ENCODE measurements around the gene PFN4. TPM values are rescaled to one million over a fixed set of nuclear protein-coding genes. Genes with fewer than 3 reads are reported as not detected.

PFN4 gene
- total and polyA plus RNA-seq, 2 of the 4 experiments (the other 2 are of a cell fraction): 0.36 to 0.48 TPM

DNA sequence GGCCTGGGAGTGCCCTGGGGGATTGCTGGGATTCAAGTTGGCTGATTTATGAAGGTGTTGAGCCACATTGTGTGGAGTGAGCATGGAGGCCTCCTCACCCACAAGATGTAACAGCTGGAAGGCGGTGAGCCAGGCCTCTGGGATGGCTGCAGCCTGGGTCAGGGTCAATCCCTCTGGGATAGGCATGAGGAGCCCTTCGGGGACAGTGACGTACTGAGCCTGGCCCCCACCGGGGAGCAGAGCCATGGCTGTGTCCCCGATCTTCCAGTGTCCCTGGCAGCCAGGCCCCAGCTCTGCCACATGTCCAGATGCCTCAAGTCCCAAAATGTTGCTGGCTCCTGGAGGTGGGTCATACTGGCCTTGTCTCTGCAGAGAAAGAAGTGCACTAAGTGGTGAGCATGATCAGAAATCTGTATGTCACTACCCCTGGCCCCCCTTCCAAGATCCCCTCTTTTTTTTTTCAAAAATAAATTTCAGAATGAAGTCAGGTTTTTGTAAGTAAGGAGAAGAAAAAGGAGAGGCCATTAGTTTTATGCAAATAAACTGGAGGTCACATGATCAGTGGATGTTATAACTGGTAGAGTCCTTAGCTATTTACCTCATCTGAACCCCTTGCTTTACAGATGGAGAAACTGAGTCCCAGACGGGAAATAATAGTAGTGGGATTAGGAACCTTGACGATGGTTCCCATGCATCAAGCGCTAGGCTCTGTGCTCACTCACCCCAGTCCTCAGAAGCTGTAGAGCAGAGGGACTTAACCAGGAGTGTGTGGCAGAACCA is 40.2 kb downstream of the PFN4 start:
- peak overlapping the region; percentile 91 for H4K91ac ChIP-seq (ENCODE audit: insufficient read depth, low read depth, low read length)
- H2AK9ac ChIP-seq (replicated peaks; ENCODE audit: low read depth, low read length, poor library complexity): peak overlapping the region; percentile 99
- peak overlapping the region; percentile 69 for H3K9ac ChIP-seq (ENCODE audit: low read depth, low read length)
- POLR2A ChIA-PET (ENCODE audit: unreplicated experiment): interaction anchor here (0.6 kb wide), 1 partner anchor 879 kb away, joined by 7 read pairs; no protein-coding TSS in a partner anchor
- H3K79me1 ChIP-seq (ENCODE audit: low read depth in 1 of 2, low read length in 2 of 2): peaks cover 12 to 31% of the 10 kb centered on the region in 2 experiments
- H3K56ac ChIP-seq (ENCODE audit: extremely low read depth, insufficient read depth, low read length): peak overlapping the region; percentile 86; the same call in 1 of the 2 replicates
- ATAC-seq (ENCODE audit: low read depth) (no peak), DNase-seq (no peak)
- no peak overlapping the region for H2BK20ac ChIP-seq (ENCODE audit: low read depth, low read length)
- CTCF ChIA-PET: interaction anchor here (0.7 to 2.0 kb wide), 5 partner anchors 22 to 297 kb away, joined by 3 to 10 read pairs (median 6); partner anchors contain the start of gene ATAD2B
- dilution Hi-C loops (cut with HindIII; ENCODE audit: low sequenced_read_pairs, unreplicated experiment) (no loop called here), in situ Hi-C loops (cut with MboI; ENCODE audit: low sequenced_read_pairs) (no loop called here), intact Hi-C loops (cut with micrococcal nuclease) (no loop called here)
- peak overlapping the region; percentile 87 for H3K14ac ChIP-seq (replicated peaks; ENCODE audit: low read depth, low read length)
- H3K4ac ChIP-seq (ENCODE audit: low read depth, low read length): peak overlapping the region; percentile 97
- H2BK120ac ChIP-seq (ENCODE audit: low read depth, low read length): no peak overlapping the region
- H4K5ac ChIP-seq (ENCODE audit: low read depth, low read length): peak overlapping the region; percentile 77
- peak overlapping the region; percentile 99 for H2AFZ ChIP-seq (replicated peaks; ENCODE audit: low read length, poor library complexity)
- no peaks in the 10 kb centered on the region for H3K27me3 ChIP-seq (ENCODE audit: control insufficient read depth, insufficient read depth, low read length)
- no TSS peak for BruUV-seq (replicated peaks)
- H2AK5ac ChIP-seq (ENCODE audit: low read depth, low read length): peak overlapping the region; percentile 51; the same call in 1 of the 2 replicates
- H3K36me3 ChIP-seq (ENCODE audit: control insufficient read depth, insufficient read depth, low read length): peaks cover 18% of the 10 kb centered on the region
- no peaks in the 10 kb centered on the region for H3K9me3 ChIP-seq (ENCODE audit: control insufficient read depth, insufficient read depth, low read length)
- WGBS, 2 experiments (ENCODE audit: extremely low coverage in 2 of 2, insufficient read length in 1 of 2): 94% methylated on average over 3 of the region's 8 CpGs; no CpG with 5 or more reads in 1 of the 2 experiments
- H3K4me1 ChIP-seq (ENCODE audit: control insufficient read depth, insufficient read depth, low read length): peaks cover 4% of the 10 kb centered on the region; the same call in 1 of the 2 replicates
- no peaks in the 10 kb centered on the region for H4K20me1 ChIP-seq (ENCODE audit: insufficient read depth, low read length)
- H3K23ac ChIP-seq (ENCODE audit: low read depth, low read length): peak overlapping the region; percentile 70
- no peak overlapping the region for H2BK15ac ChIP-seq (ENCODE audit: low read depth, low read length)
- no peak overlapping the region for H2BK5ac ChIP-seq (ENCODE audit: low read depth, low read length, poor library complexity, severe bottlenecking)
- peak overlapping the region; percentile 80 for H3K4me2 ChIP-seq (ENCODE audit: low read depth, low read length)
- H4K8ac ChIP-seq (ENCODE audit: low read depth in 2 of 2, low read length in 2 of 2): peak overlapping the region; percentile 74 to 96
- H3K18ac ChIP-seq (ENCODE audit: low read depth, low read length): no peak overlapping the region
- peaks cover 11% of the 10 kb centered on the region for H3K9me1 ChIP-seq (ENCODE audit: insufficient read depth, low read length)
- TF ChIP-seq NFE2L2 (IDR thresholded peaks at IDR 0.05; ENCODE audit: low read depth, low read length): no peak
- TF ChIP-seq, protein P1, sequence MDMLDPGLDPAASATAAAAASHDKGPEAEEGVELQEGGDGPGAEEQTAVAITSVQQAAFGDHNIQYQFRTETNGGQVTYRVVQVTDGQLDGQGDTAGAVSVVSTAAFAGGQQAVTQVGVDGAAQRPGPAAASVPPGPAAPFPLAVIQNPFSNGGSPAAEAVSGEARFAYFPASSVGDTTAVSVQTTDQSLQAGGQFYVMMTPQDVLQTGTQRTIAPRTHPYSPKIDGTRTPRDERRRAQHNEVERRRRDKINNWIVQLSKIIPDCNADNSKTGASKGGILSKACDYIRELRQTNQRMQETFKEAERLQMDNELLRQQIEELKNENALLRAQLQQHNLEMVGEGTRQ (IDR thresholded peaks at IDR 0.05; ENCODE audit: low read depth, low read length): peak; percentile 26; the same call in 1 of the 2 replicates
- peak overlapping the region; percentile 70; the same call in 1 of the 2 replicates for H3K4me3 ChIP-seq (ENCODE audit: insufficient read depth, low read depth, low read length)
- H3K27ac ChIP-seq (ENCODE audit: insufficient read depth, low read length): peak overlapping the region; percentile 89
